HEK293 (cell line): ENCODE results near the gene SLC38A8.

ENCODE experiments used
- CTCF ChIP-seq: fragments of 450-650 bp; formaldehyde crosslinking; IDR thresholded peaks from 2 replicates; pipeline ENCODE4 v1.5.1; 2016; ENCODE audit warnings: missing biosample characterization, missing genetic modification characterization
- GLI2 ChIP-seq: fragments of 450-650 bp; formaldehyde crosslinking; IDR thresholded peaks from 2 replicates; pipeline ENCODE4; 2017; ENCODE audit warnings: missing biosample characterization, missing genetic modification characterization, low read depth, borderline replicate concordance
- IKZF3 ChIP-seq: fragments of 450-650 bp; IDR thresholded peaks from 2 replicates; pipeline ENCODE4 v1.5.0; 2018; ENCODE audit warnings: missing biosample characterization, mild to moderate bottlenecking, missing genetic modification characterization, moderate library complexity
- KLF7 ChIP-seq: fragments of 450-650 bp; formaldehyde crosslinking; IDR thresholded peaks from 2 replicates; pipeline ENCODE4 v1.5.1; 2016; ENCODE audit warnings: missing biosample characterization, missing genetic modification characterization, borderline replicate concordance
- REST ChIP-seq: fragments of 450-650 bp; formaldehyde crosslinking; IDR thresholded peaks from 2 replicates; pipeline ENCODE4 v1.5.1; 2016; ENCODE audit warnings: missing biosample characterization, missing genetic modification characterization
- SP2 ChIP-seq: fragments of 450-650 bp; formaldehyde crosslinking; IDR thresholded peaks from 2 replicates; pipeline ENCODE4 v1.5.1; 2016; ENCODE audit warnings: missing biosample characterization, missing genetic modification characterization
- ZNF398 ChIP-seq: fragments of 450-650 bp; formaldehyde crosslinking; IDR thresholded peaks from 2 replicates; pipeline ENCODE4 v1.5.1; 2017; ENCODE audit warnings: missing biosample characterization, missing genetic modification characterization
- ZNF768 ChIP-seq: fragments of 450-650 bp; formaldehyde crosslinking; IDR thresholded peaks from 2 replicates; pipeline ENCODE4 v1.5.1; 2018; ENCODE audit warnings: missing biosample characterization, mild to moderate bottlenecking, missing genetic modification characterization

GRCh38 chr16:83961591-83961990 lies 81.0 kb downstream of the SLC38A8 start:
- TF ChIP-seq IKZF3 (tag by site-specific recombination) (no peak), ZNF398 (tag by site-specific recombination) (no peak), SP2 (tag by site-specific recombination) (no peak), CTCF (no peak), REST (no peak), GLI2 (tag by site-specific recombination) (no peak), ZNF768 (tag by site-specific recombination) (no peak), KLF7 (tag by site-specific recombination) (no peak)
